IPS-20b (cell line): ENCODE measurements around the gene P2RY12.

ENCODE experiments used
- H3K27ac ChIP-seq: one replicate; pipeline ENCODE4 v1.5.1; 2013; ENCODE audit warnings: low read length
- H3K27me3 ChIP-seq: 2 replicates; pipeline ENCODE4 v1.6.1; 2013; ENCODE audit warnings: mild to moderate bottlenecking, low read length, inconsistent platforms; ENCODE audit not compliant: insufficient read depth
- H3K36me3 ChIP-seq: 2 replicates; pipeline ENCODE4 v1.6.1; 2013; ENCODE audit warnings: low read depth, mild to moderate bottlenecking, inconsistent platforms, low read length, moderate library complexity; ENCODE audit not compliant: insufficient read depth
- H3K4me1 ChIP-seq: 2 replicates; pipeline ENCODE4 v1.6.1; 2013; ENCODE audit warnings: mild to moderate bottlenecking, control low read depth, inconsistent platforms, low read length, moderate library complexity; ENCODE audit not compliant: insufficient read depth
- H3K4me3 ChIP-seq: 2 replicates; pipeline ENCODE4 v1.5.1; 2013; ENCODE audit warnings: mild to moderate bottlenecking, low read length, inconsistent platforms
- H3K9ac ChIP-seq: 2 replicates; pipeline ENCODE4 v1.6.1; 2013; ENCODE audit warnings: low read depth, mild to moderate bottlenecking, inconsistent platforms, low read length, moderate library complexity
- H3K9me3 ChIP-seq: 2 replicates; pipeline ENCODE4 v1.6.1; 2013; ENCODE audit warnings: mild to moderate bottlenecking, low read depth, low read length, inconsistent platforms; ENCODE audit not compliant: insufficient read depth

The P2RY12 gene

DNA sequence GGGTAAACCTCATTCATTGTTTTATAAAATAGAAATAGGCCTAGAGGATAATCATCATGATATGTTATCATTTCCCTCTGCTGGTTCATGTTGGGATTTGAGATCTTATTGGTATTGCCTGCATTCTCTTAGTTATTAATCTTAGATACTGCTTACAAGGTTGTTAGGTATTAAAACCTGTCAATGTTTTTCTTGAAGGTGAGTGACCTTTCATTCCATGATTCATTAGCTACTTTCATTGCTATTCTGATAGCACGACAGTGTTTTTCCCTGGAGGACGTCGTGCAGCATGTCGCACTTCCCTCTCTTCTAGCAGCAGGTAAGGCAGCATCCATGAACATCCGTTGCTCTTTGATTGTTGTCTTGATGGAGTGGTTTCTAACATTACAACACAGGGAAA lies 17.1 kb downstream of the P2RY12 start:
- Histone ChIP-seq H3K9ac (no peak overlapping the region), H3K4me1 (peaks cover 15% of the 10 kb centered on the region; the same call in 1 of the 2 replicates), H3K27ac (no peak overlapping the region), H3K4me3 (no peak overlapping the region), H3K9me3 (no peaks in the 10 kb centered on the region), H3K27me3 (no peaks in the 10 kb centered on the region), H3K36me3 (peaks cover 14% of the 10 kb centered on the region; the same call in 1 of the 2 replicates)

DNA sequence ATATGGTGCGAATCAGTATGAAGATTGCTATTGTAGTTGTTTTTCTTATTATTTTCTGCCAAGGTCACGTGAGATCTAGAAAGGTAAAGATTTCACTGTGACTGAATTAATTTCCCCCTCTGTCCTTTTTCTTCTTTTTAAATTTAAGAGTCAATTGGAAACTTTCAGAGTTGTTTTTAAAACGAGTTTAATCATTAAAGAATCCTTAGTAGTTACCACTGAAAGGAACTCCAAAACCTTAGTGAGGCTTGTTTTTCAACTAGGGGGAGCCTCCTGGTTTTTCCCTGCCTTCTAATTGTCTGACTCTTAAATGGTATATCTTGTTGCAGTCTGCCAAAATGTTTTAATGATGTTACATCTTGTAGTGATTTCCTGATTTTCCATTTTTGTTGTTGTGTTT lies 17.6 kb downstream of the P2RY12 start:
- Histone ChIP-seq H3K36me3 (peaks cover 13% of the 10 kb centered on the region; the same call in 1 of the 2 replicates), H3K9me3 (no peaks in the 10 kb centered on the region), H3K4me1 (peaks cover 15% of the 10 kb centered on the region; the same call in 1 of the 2 replicates)

DNA sequence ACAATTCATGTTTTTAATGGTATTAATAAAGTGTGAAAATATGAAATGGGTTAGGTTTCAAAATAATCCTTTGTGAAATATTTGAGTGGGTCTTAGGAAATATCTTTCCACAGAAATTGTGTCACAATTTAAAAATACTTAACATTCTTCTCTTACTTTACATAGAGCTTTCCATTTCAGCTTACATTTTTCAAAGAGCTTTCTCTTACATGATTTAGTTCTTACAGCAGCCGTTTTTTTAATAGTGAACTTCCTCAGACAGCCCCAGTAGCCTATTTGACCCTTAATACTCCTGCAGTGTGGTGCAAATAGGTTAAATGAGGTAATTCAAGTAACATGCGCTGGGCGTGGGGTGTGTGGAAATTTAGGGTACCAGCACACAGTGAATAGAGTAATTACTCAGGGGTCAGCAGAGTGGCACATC lies 21.8 kb downstream of the P2RY12 start:
- H3K9ac ChIP-seq = no peak overlapping the region
- H3K27ac ChIP-seq = no peak overlapping the region
- no peaks in the 10 kb centered on the region for H3K9me3 ChIP-seq
- H3K27me3 ChIP-seq = no peaks in the 10 kb centered on the region
- no peak overlapping the region for H3K4me3 ChIP-seq
- peaks cover 7% of the 10 kb centered on the region for H3K36me3 ChIP-seq
- H3K4me1 ChIP-seq = peaks cover 15% of the 10 kb centered on the region; the same call in 1 of the 2 replicates

More for the DNA sequence above, 17.6 kb downstream of the P2RY12 start:
- Histone ChIP-seq H3K9ac (no peak overlapping the region), H3K4me3 (no peak overlapping the region), H3K27ac (no peak overlapping the region), H3K27me3 (no peaks in the 10 kb centered on the region)

DNA sequence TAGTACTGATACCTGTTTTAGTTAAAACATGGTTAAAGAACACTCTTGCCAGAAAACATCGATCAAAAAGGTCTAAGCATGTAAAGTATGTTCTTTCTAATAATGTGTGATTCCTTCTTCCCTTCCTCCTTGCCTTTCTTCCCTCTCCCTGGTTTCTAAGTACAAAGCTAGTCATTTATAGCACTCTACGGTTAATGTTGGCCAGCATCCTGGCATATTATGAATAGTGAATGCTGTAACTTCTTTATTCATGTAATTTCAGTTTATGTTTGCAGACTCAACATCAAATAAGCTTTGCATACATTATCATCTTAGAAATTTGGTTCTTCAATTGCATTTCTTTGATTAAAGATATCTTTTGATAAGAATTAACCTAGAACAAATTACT lies 27.1 kb downstream of the P2RY12 start:
- H3K4me3 ChIP-seq = no peak overlapping the region
- H3K27me3 ChIP-seq = no peaks in the 10 kb centered on the region
- no peak overlapping the region for H3K9ac ChIP-seq
- no peak overlapping the region for H3K27ac ChIP-seq
- H3K36me3 ChIP-seq = peaks cover 22% of the 10 kb centered on the region
- H3K9me3 ChIP-seq = no peaks in the 10 kb centered on the region
- no peaks in the 10 kb centered on the region for H3K4me1 ChIP-seq

DNA sequence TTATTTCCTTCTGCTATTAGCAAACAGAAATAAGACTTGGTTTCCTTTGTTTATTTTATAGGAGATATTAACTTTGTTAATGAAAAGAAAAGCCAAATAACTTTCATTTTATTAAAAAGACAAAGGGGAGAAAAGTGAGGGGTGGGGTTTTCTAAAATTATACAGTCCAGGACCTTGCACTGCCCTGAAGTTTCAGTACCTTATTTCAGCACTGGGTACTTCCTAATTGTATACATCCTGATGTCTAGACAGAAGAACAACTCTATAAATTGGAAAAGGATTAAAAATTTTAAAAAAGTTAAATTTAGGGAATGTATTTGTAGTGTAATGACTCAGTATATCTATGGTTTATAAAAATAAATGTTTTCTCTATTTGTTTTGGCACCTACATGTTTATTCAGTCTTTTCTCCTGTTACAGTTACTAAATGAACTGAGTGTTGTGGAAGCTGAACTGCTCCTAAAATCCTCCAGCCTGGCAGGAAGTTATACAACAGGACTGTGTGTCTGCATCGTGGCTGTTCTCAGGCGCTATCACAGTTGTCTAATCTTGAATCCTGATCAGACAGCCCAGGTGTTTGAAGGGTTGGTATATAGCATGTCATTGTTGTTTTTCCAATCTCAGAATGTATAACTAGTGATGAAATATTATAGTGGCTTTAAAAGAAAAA lies 27.6 kb downstream of the P2RY12 start:
- no peak overlapping the region for H3K27ac ChIP-seq
- no peaks in the 10 kb centered on the region for H3K4me1 ChIP-seq
- H3K9me3 ChIP-seq = no peaks in the 10 kb centered on the region
- H3K36me3 ChIP-seq = peaks cover 19% of the 10 kb centered on the region
- H3K9ac ChIP-seq = no peak overlapping the region
- no peaks in the 10 kb centered on the region for H3K27me3 ChIP-seq
- no peak overlapping the region for H3K4me3 ChIP-seq

DNA sequence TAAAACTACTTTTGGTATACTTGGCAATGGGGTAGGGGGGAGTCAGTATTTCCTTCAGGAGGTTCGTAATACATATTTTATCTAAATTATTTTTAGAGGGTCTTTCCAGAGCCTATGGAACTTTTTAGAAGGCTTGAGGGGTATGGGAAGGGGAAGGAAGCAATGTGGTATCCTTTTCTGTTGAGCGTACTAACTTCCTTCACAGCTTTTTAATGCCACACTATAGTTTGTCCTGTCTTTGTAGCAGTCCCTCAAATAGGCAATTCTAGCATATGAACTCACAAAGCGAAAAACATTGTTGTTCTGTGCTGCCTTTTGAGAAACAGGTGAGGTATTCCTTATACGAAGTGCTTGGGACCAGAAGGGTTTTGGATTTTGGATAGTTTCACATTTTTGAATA lies 32.9 kb downstream of the P2RY12 start:
- H3K9me3 ChIP-seq = no peaks in the 10 kb centered on the region
- peaks cover 34% of the 10 kb centered on the region for H3K4me1 ChIP-seq
- no peak overlapping the region for H3K4me3 ChIP-seq
- no peak overlapping the region for H3K9ac ChIP-seq
- H3K27ac ChIP-seq = no peak overlapping the region
- no peaks in the 10 kb centered on the region for H3K27me3 ChIP-seq
- H3K36me3 ChIP-seq = peaks cover 10% of the 10 kb centered on the region; the same call in 1 of the 2 replicates

DNA sequence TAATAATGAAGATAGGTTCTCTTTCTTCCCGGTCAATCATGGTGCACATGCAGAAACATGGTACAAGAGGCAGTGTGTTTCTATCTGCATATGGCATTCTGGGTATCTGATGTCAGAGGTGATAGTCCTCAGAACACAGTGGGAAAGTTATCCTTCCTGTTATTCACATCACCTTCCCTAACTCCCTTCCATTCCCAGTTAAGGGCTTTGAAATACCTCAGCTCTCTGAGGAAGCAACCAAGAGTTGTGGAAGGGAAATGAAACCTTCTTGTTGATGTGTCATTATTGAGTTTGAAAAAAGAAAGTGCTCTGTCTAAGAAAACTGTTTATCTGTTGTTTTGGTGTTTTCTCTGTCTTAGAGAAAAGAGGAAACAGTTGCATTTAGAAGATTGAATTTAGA lies 33.3 kb downstream of the P2RY12 start:
- Histone ChIP-seq H3K27me3 (no peaks in the 10 kb centered on the region), H3K4me3 (no peak overlapping the region), H3K9me3 (no peaks in the 10 kb centered on the region), H3K36me3 (peaks cover 10% of the 10 kb centered on the region; the same call in 1 of the 2 replicates), H3K9ac (no peak overlapping the region), H3K27ac (no peak overlapping the region), H3K4me1 (peaks cover 34% of the 10 kb centered on the region)

DNA sequence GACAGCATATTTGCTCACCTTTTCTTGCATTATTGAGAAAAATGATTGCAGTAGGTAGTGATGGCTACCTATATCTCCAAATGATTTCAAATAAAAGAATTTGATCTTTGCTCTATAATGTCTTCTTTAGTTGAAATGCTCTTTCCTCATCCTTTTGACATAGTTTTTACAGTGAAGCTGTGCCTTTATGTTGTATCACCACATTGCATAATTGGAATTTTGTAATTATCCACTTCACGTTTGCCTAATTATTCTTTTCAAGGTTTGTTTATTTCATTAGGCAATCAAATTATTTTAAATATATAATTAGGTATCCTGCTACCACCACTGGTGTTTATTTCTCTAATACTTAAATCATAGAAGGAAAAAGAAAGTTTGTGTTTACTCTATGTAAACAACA lies 33.9 kb downstream of the P2RY12 start:
- no peaks in the 10 kb centered on the region for H3K9me3 ChIP-seq
- no peak overlapping the region for H3K27ac ChIP-seq
- H3K4me1 ChIP-seq = peaks cover 34% of the 10 kb centered on the region
- H3K4me3 ChIP-seq = no peak overlapping the region
- H3K27me3 ChIP-seq = no peaks in the 10 kb centered on the region
- no peak overlapping the region for H3K9ac ChIP-seq
- H3K36me3 ChIP-seq = peaks cover 5% of the 10 kb centered on the region; the same call in 1 of the 2 replicates

DNA sequence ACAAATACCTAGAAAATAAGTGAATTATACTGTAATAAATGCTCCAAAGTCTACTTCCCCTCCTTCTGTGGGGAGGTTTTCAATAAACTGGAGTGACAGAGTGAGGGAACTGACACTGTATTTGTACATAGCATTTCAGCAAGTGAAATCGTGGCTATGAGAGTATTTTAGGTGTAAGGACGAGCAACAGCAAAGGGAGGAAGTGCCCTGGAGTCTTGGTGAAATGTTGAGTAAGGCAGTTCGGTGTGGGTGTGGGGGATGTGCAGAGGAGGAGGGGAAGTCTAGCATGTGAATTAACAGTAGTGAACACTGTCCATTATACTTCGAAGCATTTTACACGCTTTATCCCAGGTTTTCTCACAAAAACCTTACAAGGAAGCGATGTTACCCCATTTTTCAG lies 37.1 kb downstream of the P2RY12 start:
- no peak overlapping the region for H3K27ac ChIP-seq
- H3K9me3 ChIP-seq = no peaks in the 10 kb centered on the region
- no peaks in the 10 kb centered on the region for H3K36me3 ChIP-seq
- H3K27me3 ChIP-seq = no peaks in the 10 kb centered on the region
- peaks cover 34% of the 10 kb centered on the region for H3K4me1 ChIP-seq
- H3K9ac ChIP-seq = no peak overlapping the region
- no peak overlapping the region for H3K4me3 ChIP-seq

DNA sequence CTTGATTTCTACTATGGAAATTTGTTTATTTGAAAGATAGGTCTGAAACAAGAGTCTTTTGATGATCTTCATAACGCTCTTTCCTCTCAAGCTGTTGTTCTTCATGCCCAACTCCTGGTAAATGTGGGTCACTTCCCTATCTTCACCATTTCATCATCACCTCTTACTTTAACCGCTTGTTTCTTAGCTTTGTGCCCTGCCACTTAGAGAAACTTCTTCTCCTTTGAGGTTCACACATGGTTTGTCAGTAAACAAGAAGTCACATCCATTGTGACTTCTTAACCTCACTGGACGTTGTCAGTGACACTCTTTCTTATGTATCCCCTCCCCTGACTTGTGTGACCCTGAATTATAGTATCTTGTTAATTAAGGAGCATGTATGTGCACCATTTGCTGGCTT lies 38.3 kb downstream of the P2RY12 start:
- Histone ChIP-seq H3K9ac (no peak overlapping the region), H3K27me3 (no peaks in the 10 kb centered on the region), H3K36me3 (no peaks in the 10 kb centered on the region), H3K9me3 (no peaks in the 10 kb centered on the region), H3K4me3 (no peak overlapping the region), H3K27ac (no peak overlapping the region), H3K4me1 (peaks cover 32% of the 10 kb centered on the region)

DNA sequence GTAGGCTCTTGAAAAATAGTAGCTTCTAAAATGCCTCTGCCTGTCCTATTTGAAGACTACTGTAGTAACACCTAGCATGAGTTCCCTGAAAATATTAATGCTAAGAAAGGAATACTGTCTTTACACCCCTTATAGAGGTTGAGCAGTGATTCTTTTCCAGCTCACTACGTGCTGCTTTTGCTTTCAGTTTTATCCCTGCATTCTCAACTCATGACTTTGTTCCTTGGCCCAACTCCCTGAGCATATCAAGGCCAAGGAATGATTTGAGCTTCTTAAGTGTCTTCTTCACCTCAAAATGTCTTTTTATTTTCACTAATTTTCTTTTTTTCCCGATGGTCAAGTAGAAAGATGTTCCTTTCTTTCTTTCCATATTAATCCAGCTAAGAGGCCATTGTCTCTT lies 38.7 kb downstream of the P2RY12 start:
- Histone ChIP-seq H3K4me3 (no peak overlapping the region), H3K36me3 (no peaks in the 10 kb centered on the region), H3K27me3 (no peaks in the 10 kb centered on the region), H3K9ac (no peak overlapping the region), H3K9me3 (no peaks in the 10 kb centered on the region), H3K4me1 (peaks cover 28% of the 10 kb centered on the region), H3K27ac (no peak overlapping the region)

DNA sequence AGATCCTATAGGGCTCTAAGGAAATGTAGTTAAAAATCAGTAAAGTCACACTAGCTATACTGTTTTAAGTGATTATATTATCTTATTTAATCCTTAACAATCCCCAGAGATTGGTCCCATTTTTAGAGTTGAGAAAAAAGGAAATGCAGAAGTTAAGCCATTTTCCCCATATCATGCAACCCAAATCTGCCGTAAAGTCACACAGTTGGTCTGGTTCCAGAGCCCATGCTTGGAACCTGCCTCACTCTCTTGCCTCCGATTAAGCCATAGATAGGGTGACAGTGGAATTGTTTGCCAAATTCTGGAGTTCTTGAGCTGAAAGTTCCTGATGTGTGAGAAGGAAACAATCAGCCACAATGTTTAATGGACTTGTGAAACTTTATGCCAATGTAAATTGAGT lies 52.9 kb downstream of the P2RY12 start:
- no peak overlapping the region for H3K4me3 ChIP-seq
- no peaks in the 10 kb centered on the region for H3K4me1 ChIP-seq
- H3K36me3 ChIP-seq = no peaks in the 10 kb centered on the region
- no peak overlapping the region for H3K27ac ChIP-seq
- H3K9ac ChIP-seq = no peak overlapping the region
- no peaks in the 10 kb centered on the region for H3K27me3 ChIP-seq
- H3K9me3 ChIP-seq = no peaks in the 10 kb centered on the region
